ENCODE measurements around the gene SSTR4. TPM values are rescaled to one million over a fixed set of nuclear protein-coding genes. Genes with fewer than 3 reads are reported as not detected.

The SSTR4 gene
- total RNA-seq, 1 donor: not detected

- no peak overlapping the region for H3K4me3 ChIP-seq (ENCODE audit: low read length)
- H3K4me1 ChIP-seq (ENCODE audit: insufficient read depth, low read length): peaks cover 35% of the 10 kb centered on the region
- no peaks in the 10 kb centered on the region for H3K27me3 ChIP-seq (ENCODE audit: insufficient read depth, low read length)
- no peaks in the 10 kb centered on the region for H3K9me3 ChIP-seq (ENCODE audit: low read depth, low read length)
Observed at GRCh38 chr20:23027721-23028120, 7.4 kb upstream of the SSTR4 start.

GRCh38 chr20:23028392-23028791, 6.7 kb upstream of the SSTR4 start:
- Histone ChIP-seq H3K4me3 (ENCODE audit: low read length) (no peak overlapping the region), H3K4me1 (ENCODE audit: insufficient read depth, low read length) (peaks cover 35% of the 10 kb centered on the region)

GRCh38 chr20:23029324-23029723, 5.8 kb upstream of the SSTR4 start:
- no peak overlapping the region for H3K4me3 ChIP-seq (ENCODE audit: low read length)

More at GRCh38 chr20:23028392-23028791, 6.7 kb upstream of the SSTR4 start:
- H3K27me3 ChIP-seq (ENCODE audit: insufficient read depth, low read length): no peaks in the 10 kb centered on the region
- H3K9me3 ChIP-seq (ENCODE audit: low read depth, low read length): no peaks in the 10 kb centered on the region

GRCh38 chr20:23031346-23031745, 3.8 kb upstream of the SSTR4 start:
- Histone ChIP-seq H3K9me3 (ENCODE audit: low read depth, low read length) (no peaks in the 10 kb centered on the region), H3K27me3 (ENCODE audit: insufficient read depth, low read length) (peaks cover 2% of the 10 kb centered on the region)

More at GRCh38 chr20:23029324-23029723, 5.8 kb upstream of the SSTR4 start:
- H3K9me3 ChIP-seq (ENCODE audit: low read depth, low read length): no peaks in the 10 kb centered on the region
- no peaks in the 10 kb centered on the region for H3K27me3 ChIP-seq (ENCODE audit: insufficient read depth, low read length)
- peaks cover 35% of the 10 kb centered on the region for H3K4me1 ChIP-seq (ENCODE audit: insufficient read depth, low read length)

GRCh38 chr20:23032056-23032749, 2.9 kb upstream of the SSTR4 start:
- no peaks in the 10 kb centered on the region for H3K9me3 ChIP-seq (ENCODE audit: low read depth, low read length)
- H3K27me3 ChIP-seq (ENCODE audit: insufficient read depth, low read length): peaks cover 10% of the 10 kb centered on the region

More at GRCh38 chr20:23031346-23031745, 3.8 kb upstream of the SSTR4 start:
- H3K4me1 ChIP-seq (ENCODE audit: insufficient read depth, low read length): peaks cover 30% of the 10 kb centered on the region
- no peak overlapping the region for H3K4me3 ChIP-seq (ENCODE audit: low read length)

GRCh38 chr20:23032750-23033078, 2.4 kb upstream of the SSTR4 start:
- Histone ChIP-seq H3K4me1 (ENCODE audit: insufficient read depth, low read length) (peaks cover 18% of the 10 kb centered on the region), H3K9me3 (ENCODE audit: low read depth, low read length) (no peaks in the 10 kb centered on the region), H3K4me3 (ENCODE audit: low read length) (no peak overlapping the region), H3K27me3 (ENCODE audit: insufficient read depth, low read length) (peaks cover 10% of the 10 kb centered on the region)

More at GRCh38 chr20:23032056-23032749, 2.9 kb upstream of the SSTR4 start:
- H3K4me3 ChIP-seq (ENCODE audit: low read length): no peak overlapping the region
- H3K4me1 ChIP-seq (ENCODE audit: insufficient read depth, low read length): peaks cover 23% of the 10 kb centered on the region

GRCh38 chr20:23033918-23034317, 1.2 kb upstream of the SSTR4 start:
- no peak overlapping the region for H3K4me3 ChIP-seq (ENCODE audit: low read length)
- H3K9me3 ChIP-seq (ENCODE audit: low read depth, low read length): no peaks in the 10 kb centered on the region
- peaks cover 16% of the 10 kb centered on the region for H3K27me3 ChIP-seq (ENCODE audit: insufficient read depth, low read length)
- peaks cover 6% of the 10 kb centered on the region for H3K4me1 ChIP-seq (ENCODE audit: insufficient read depth, low read length)

GRCh38 chr20:23035731-23036130, 619 bp downstream of the SSTR4 start:
- Histone ChIP-seq H3K9me3 (ENCODE audit: low read depth, low read length) (no peaks in the 10 kb centered on the region), H3K4me3 (ENCODE audit: low read length) (no peak overlapping the region), H3K4me1 (ENCODE audit: insufficient read depth, low read length) (no peaks in the 10 kb centered on the region), H3K27me3 (ENCODE audit: insufficient read depth, low read length) (peaks cover 16% of the 10 kb centered on the region)

- peaks cover 16% of the 10 kb centered on the region for H3K27me3 ChIP-seq (ENCODE audit: insufficient read depth, low read length)
- no peaks in the 10 kb centered on the region for H3K9me3 ChIP-seq (ENCODE audit: low read depth, low read length)
- H3K4me3 ChIP-seq (ENCODE audit: low read length): no peak overlapping the region
- H3K4me1 ChIP-seq (ENCODE audit: insufficient read depth, low read length): no peaks in the 10 kb centered on the region
Observed at GRCh38 chr20:23036371-23036770, 1.3 kb downstream of the SSTR4 start.

GRCh38 chr20:23037017-23037481, 1.9 kb downstream of the SSTR4 start:
- Histone ChIP-seq H3K9me3 (ENCODE audit: low read depth, low read length) (no peaks in the 10 kb centered on the region), H3K27me3 (ENCODE audit: insufficient read depth, low read length) (peaks cover 16% of the 10 kb centered on the region), H3K4me3 (ENCODE audit: low read length) (no peak overlapping the region), H3K4me1 (ENCODE audit: insufficient read depth, low read length) (no peaks in the 10 kb centered on the region)

- Histone ChIP-seq H3K4me1 (ENCODE audit: insufficient read depth, low read length) (no peaks in the 10 kb centered on the region), H3K9me3 (ENCODE audit: low read depth, low read length) (no peaks in the 10 kb centered on the region), H3K4me3 (ENCODE audit: low read length) (no peak overlapping the region), H3K27me3 (ENCODE audit: insufficient read depth, low read length) (peaks cover 16% of the 10 kb centered on the region)
Observed at GRCh38 chr20:23039136-23039875, 4.2 kb downstream of the SSTR4 start.

- Histone ChIP-seq H3K9me3 (ENCODE audit: low read depth, low read length) (no peaks in the 10 kb centered on the region), H3K4me1 (ENCODE audit: insufficient read depth, low read length) (no peaks in the 10 kb centered on the region), H3K27me3 (ENCODE audit: insufficient read depth, low read length) (peaks cover 16% of the 10 kb centered on the region), H3K4me3 (ENCODE audit: low read length) (no peak overlapping the region)
Observed at GRCh38 chr20:23039885-23040508, 4.9 kb downstream of the SSTR4 start.

GRCh38 chr20:23042270-23042669, 7.2 kb downstream of the SSTR4 start:
- H3K4me1 ChIP-seq (ENCODE audit: insufficient read depth, low read length): peaks cover 14% of the 10 kb centered on the region
- peaks cover 11% of the 10 kb centered on the region for H3K27me3 ChIP-seq (ENCODE audit: insufficient read depth, low read length)
- H3K9me3 ChIP-seq (ENCODE audit: low read depth, low read length): no peaks in the 10 kb centered on the region
- no peak overlapping the region for H3K4me3 ChIP-seq (ENCODE audit: low read length)

GRCh38 chr20:23043376-23043775, 8.3 kb downstream of the SSTR4 start:
- peaks cover 25% of the 10 kb centered on the region for H3K4me1 ChIP-seq (ENCODE audit: insufficient read depth, low read length)
- H3K4me3 ChIP-seq (ENCODE audit: low read length): no peak overlapping the region
- H3K27me3 ChIP-seq (ENCODE audit: insufficient read depth, low read length): peaks cover 15% of the 10 kb centered on the region
- no peaks in the 10 kb centered on the region for H3K9me3 ChIP-seq (ENCODE audit: low read depth, low read length)

GRCh38 chr20:23046431-23046830, 11.3 kb downstream of the SSTR4 start:
- H3K27me3 ChIP-seq (ENCODE audit: insufficient read depth, low read length): peaks cover 17% of the 10 kb centered on the region
- H3K4me1 ChIP-seq (ENCODE audit: insufficient read depth, low read length): peaks cover 53% of the 10 kb centered on the region
- no peak overlapping the region for H3K4me3 ChIP-seq (ENCODE audit: low read length)
- no peaks in the 10 kb centered on the region for H3K9me3 ChIP-seq (ENCODE audit: low read depth, low read length)
